GM13976 (cell line): ENCODE results near the gene GHRHR.
A peak's percentile ranks its signal among the peaks of the same experiment; 100 is the strongest.

ENCODE experiments used
- DNase-seq: peaks from one replicate; pipeline ENCODE4 v3.0.0; 2012; ENCODE audit warnings: low spot score
- in situ Hi-C: fragments of 300-500 bp; cut with MboI; formaldehyde crosslinking; loops from one replicate; pipeline ENCODE4 v1.12.0; 2022; ENCODE audit warnings: low sequenced_read_pairs, mixed read lengths, inconsistent platforms; ENCODE audit not compliant: unreplicated experiment
- TF ChIP-seq, protein P1 (sequence below): IDR thresholded peaks from 2 replicates; pipeline ENCODE4 v1.5.1; 2012; ENCODE audit warnings: borderline replicate concordance, mild to moderate bottlenecking; ENCODE audit not compliant: insufficient read depth; ENCODE audit errors: extremely low read depth, missing control alignments, control extremely low read depth

Gene GHRHR

DNA sequence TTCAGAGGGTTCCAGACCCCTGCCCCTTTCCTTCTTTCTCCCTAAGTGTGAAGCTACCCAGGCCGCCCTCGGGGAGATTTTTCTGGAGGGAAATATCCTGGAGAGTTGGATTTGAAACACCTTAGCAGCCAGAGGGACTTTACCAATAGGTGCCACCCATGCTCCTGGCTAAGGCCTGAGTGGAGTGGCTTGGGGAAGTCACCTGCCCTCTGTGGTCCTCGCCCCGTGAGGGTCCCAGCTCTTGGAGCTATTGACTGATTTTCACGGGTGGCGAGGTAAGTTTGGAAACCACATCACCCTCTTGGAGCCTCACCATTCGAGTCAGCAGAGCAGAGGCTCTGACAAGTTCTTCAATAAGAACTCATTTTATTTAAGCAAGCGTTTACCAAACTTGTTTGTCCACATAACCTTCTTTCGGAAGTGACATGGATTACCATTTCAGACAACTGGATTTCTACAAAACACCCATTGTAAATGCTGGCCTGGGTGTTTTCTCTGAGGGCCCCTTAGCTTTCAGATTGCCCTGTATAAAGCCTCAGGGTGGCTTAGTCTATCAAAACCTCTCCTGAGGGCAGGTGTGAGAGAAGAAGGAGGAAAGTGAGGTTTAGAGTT lies 31.7 kb upstream of the GHRHR start:
- peak; percentile 13 for DNase-seq
- in situ Hi-C loops = no loop called here
- TF ChIP-seq, protein P1, sequence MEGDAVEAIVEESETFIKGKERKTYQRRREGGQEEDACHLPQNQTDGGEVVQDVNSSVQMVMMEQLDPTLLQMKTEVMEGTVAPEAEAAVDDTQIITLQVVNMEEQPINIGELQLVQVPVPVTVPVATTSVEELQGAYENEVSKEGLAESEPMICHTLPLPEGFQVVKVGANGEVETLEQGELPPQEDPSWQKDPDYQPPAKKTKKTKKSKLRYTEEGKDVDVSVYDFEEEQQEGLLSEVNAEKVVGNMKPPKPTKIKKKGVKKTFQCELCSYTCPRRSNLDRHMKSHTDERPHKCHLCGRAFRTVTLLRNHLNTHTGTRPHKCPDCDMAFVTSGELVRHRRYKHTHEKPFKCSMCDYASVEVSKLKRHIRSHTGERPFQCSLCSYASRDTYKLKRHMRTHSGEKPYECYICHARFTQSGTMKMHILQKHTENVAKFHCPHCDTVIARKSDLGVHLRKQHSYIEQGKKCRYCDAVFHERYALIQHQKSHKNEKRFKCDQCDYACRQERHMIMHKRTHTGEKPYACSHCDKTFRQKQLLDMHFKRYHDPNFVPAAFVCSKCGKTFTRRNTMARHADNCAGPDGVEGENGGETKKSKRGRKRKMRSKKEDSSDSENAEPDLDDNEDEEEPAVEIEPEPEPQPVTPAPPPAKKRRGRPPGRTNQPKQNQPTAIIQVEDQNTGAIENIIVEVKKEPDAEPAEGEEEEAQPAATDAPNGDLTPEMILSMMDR = no peak

DNA sequence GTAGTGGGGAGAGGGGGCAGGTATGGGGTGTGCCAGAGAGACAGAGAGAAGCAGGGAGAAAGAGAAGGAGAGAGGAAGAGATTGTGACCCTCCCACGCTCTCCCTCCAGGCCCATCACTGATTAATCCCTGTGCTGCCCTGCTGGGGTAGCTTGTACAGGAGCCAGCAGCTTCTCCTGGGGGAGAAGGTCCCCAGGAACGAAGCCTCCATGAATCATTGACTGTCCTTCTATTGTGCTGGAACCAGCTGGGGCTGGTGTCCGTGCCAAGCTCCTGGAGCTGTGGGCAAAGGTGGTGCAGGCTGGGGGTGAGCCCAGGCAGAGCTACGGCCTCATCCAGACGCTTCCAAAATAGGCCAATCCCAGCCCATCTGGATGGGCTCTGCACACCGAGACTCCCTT lies 31.2 kb upstream of the GHRHR start:
- in situ Hi-C loops = no loop called here
- TF ChIP-seq, protein P1 = no peak
- DNase-seq = peak; percentile 11

DNA sequence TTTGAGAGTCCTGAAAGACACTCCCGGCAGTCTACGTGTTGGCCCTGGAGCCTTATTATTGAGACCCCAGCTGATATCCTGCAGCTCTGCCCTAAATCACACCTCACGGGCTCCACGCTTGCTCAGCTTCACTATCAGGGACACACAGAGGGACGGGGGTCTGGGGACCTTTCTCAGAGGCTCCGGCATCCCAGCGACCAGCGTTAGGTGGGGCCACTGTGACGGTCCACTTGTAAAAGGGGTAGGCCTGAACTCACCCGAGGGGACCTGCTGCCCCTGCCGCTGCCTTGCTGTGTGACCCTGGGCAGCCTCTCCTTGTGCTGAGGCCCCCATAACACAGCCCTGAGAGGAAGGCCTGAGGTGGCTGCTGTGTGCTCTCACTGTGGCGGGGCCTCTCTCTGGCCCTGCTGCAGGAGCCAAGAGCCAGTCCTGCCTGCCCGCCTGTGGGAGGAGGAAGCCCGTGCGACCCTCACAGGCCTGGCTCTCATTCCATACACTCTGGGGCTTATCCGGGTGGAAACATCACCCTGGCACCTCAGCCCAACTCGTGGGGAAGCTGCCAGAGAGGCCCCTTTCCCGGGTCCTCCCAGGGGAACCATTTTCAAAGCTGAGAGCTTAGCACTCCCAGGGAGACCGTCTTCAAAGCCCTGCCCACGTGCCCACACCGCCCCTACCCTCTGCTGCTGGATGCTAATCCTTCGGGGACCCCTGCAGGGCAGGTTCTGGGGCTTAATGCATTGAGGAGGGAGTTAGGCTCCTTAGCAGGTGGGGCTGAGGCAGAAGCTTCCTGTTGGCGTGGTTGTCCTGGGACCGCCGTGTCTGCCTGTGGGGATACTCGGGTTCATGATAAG lies 30.4 kb upstream of the GHRHR start:
- TF ChIP-seq, protein P1 = no peak
- DNase-seq = peak; percentile 20
- in situ Hi-C loops = no loop called here

DNA sequence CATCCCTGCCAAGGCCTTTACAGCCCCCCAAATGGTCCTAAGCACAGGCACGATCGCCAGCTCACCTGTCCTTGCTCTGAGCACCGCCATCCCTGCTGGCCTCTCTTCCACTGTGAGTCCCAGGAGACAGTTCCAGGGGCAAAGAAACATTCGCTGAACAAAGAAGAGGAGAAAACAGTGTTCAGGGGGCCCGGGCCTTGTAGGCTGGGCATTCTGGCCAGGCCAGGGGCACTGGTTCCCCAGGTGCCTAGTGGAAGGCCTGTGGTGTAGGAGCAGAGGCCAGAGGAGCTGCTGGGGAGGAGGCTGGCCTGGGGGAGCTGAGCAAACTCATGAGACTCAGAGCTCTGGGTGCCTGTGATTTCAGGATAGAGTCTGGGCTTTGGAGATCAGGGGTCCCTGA lies 29.5 kb upstream of the GHRHR start:
- TF ChIP-seq, protein P1 = no peak
- peak; percentile 16 for DNase-seq
- in situ Hi-C loops = no loop called here

DNA sequence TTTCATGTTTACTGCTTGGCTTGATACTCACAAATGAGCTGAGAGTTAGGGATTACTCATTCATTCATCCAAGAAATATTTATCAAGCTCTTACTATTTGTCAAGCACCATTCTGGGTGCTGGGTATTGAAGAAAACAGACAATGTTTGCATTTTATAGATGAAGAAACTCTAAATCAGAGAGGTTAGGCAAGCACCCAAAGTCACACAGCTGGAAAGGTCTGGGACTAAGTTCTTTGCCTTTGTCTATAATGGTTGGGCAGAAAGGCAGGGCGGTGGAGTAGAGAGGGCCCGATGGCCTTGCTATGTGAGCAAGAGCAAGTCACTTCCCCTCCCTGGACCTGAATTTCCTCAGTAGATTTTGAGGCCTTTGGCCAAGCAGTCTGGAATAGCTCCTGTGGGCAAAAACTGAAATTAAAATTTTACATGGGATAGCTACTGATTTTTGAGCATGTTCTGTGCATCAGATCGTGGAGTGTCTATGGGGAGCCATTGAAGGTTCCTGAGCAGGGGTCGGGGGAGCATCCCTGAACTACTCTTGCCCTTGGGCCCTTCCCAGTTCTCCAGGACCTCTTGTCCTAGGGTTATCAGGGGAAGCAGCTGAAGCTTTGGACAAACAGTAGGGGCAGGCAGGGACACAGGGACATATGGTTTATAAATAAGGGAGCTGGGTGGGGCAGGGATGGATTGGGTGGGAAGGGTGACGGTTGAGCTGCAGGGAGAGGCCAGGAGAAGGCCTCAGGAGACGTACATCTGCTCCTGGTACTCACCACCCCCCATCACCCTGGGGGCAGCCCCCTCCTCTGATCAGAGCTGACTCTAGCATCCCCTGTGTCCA lies 28.8 kb upstream of the GHRHR start:
- in situ Hi-C loops = no loop called here
- TF ChIP-seq, protein P1 = no peak
- DNase-seq = no peak

DNA sequence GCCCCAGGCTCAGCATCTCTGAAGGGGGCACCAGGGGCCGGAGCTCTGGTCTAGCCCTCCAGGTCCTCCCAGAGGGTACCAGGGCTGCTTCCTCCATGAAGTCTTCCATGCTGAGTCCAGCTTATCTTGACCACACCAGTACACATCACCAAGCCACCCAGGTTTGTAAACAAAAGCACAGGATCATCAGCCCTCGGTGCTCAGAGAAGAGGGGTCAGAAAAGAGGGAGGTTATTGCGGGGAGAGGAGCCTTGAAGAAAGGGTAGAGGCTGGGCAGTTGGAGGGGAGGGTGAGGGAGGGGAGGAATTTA lies 28.2 kb upstream of the GHRHR start:
- in situ Hi-C loops = no loop called here
- TF ChIP-seq, protein P1 = no peak
- no peak for DNase-seq
